Adrenal gland (tissue), 5 donors: Measurements from ENCODE around the gene ANKDD1A.

Experiments used
- POLR2A ChIP-seq, 2 donors: fragments of 450-650 bp; IDR thresholded peaks; one replicate each; pipeline ENCODE4 v1.6.1; 2017; ENCODE audit warnings: antibody characterized with exemption in 2 of 2, mild to moderate bottlenecking in 2 of 2, moderate library complexity in 1 of 2
- TF ChIP-seq, protein P1 (sequence below), 6 experiments: fragments of 450-650 bp in 4 of 6; fragments of 200-600 bp in 2 of 6; sonication (generic) in 1 of 6; IDR thresholded peaks; 1 replicate in 5 of 6; 2 replicates in 1 of 6; pipeline versions ENCODE4 v1.5.1 to v1.8.0; 2016 to 2021; ENCODE audit warnings: antibody characterized with exemption in 6 of 6, mild to moderate bottlenecking in 2 of 6, moderate library complexity in 1 of 6
- donor health status: DM: no; HTN: no; CAD: no.

DNA sequence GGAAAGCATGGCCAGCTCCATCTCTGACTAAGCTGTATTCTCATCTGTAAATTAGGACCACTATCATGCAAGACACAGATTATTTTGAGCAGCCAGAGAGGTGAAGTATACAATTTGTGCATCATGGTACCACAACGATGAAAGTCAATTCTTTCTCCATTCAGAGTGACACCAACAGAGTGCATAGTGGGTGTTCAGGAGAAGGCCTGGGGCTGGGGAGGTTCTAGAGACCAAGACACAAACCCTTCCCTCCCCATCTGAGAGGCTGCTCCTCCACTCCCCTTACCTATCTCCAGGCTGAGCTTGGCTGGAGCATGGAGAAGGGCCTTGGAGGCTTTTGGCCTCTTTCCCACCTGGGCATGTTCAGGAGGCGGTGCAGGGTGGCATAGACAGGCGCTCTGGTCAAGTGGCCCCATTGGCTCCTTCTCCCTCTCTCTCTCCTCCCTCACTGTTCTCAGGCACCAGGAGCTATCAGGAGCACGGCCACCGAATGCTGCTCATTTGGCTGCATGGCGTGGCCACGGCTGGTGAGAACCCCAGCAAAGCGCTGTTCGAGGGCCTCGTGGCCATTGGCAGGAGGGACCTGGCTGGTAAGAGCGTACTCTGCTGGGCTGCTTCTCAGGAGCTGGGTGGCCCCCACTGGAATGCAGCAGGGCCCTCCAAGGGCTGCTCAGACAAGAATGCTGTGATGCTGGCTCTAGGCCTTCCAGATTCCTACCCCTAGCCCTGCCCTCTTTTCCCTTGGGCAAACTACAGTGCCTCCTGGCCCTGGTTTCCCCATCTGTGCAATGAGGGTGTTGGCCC is 37.9 kb downstream of the ANKDD1A start:
- TF ChIP-seq, protein P1, sequence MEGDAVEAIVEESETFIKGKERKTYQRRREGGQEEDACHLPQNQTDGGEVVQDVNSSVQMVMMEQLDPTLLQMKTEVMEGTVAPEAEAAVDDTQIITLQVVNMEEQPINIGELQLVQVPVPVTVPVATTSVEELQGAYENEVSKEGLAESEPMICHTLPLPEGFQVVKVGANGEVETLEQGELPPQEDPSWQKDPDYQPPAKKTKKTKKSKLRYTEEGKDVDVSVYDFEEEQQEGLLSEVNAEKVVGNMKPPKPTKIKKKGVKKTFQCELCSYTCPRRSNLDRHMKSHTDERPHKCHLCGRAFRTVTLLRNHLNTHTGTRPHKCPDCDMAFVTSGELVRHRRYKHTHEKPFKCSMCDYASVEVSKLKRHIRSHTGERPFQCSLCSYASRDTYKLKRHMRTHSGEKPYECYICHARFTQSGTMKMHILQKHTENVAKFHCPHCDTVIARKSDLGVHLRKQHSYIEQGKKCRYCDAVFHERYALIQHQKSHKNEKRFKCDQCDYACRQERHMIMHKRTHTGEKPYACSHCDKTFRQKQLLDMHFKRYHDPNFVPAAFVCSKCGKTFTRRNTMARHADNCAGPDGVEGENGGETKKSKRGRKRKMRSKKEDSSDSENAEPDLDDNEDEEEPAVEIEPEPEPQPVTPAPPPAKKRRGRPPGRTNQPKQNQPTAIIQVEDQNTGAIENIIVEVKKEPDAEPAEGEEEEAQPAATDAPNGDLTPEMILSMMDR (IDR thresholded peaks at IDR 0.05) = no peak
- no peak for TF ChIP-seq POLR2A (IDR thresholded peaks at IDR 0.05)
